CD4-positive, alpha-beta T cell treated with Interferon gamma for 1 hour (primary cell): Measurements from ENCODE around the gene PTTG2.
"Not testable (repeated sequence)": the region's sequence is repeated elsewhere in the genome, so short reads cannot be mapped to it uniquely, and the experiment has no call there.

Source experiments
- DNase-seq: peaks from one replicate; pipeline ENCODE4 v3.0.0-alpha.2; 2020

The PTTG2 gene

GRCh38 chr4:37960098-37960497, at the start of gene PTTG2:
Gene PTTG2, plus strand, starts transcription at chr4:37960398. Its CDS starts 37 bp downstream, at chr4:37960435.
- DNase-seq = no peak

GRCh38 chr4:37914539-37914938, 45.7 kb upstream of the PTTG2 start:
- DNase-seq = no peak

GRCh38 chr4:37917388-37917787, 42.8 kb upstream of the PTTG2 start:
- DNase-seq = no peak

GRCh38 chr4:37918653-37919052, 41.5 kb upstream of the PTTG2 start:
- DNase-seq = no peak

GRCh38 chr4:37922328-37922727, 37.9 kb upstream of the PTTG2 start:
- no peak for DNase-seq

GRCh38 chr4:37923089-37923488, 37.1 kb upstream of the PTTG2 start:
- DNase-seq = not testable (repeated sequence)

GRCh38 chr4:37924946-37925345, 35.3 kb upstream of the PTTG2 start:
- no peak for DNase-seq

- DNase-seq = no peak
These were observed 32.8 kb upstream of the PTTG2 start for GRCh38 chr4:37927434-37927833.

GRCh38 chr4:37928426-37929416, 31.5 kb upstream of the PTTG2 start:
- no peak for DNase-seq

GRCh38 chr4:37934096-37934495, 26.1 kb upstream of the PTTG2 start:
- no peak for DNase-seq

GRCh38 chr4:37934609-37935008, 25.6 kb upstream of the PTTG2 start:
- DNase-seq = no peak

GRCh38 chr4:37935026-37935425, 25.2 kb upstream of the PTTG2 start:
- no peak for DNase-seq

GRCh38 chr4:37936889-37937498, 23.2 kb upstream of the PTTG2 start:
- no peak for DNase-seq

GRCh38 chr4:37938208-37938607, 22.0 kb upstream of the PTTG2 start:
- no peak for DNase-seq

- peak; percentile 16 for DNase-seq
These were observed 13.6 kb upstream of the PTTG2 start for GRCh38 chr4:37946503-37947179.

GRCh38 chr4:37948542-37948941, 11.7 kb upstream of the PTTG2 start:
- no peak for DNase-seq

GRCh38 chr4:37949636-37950426, 10.4 kb upstream of the PTTG2 start:
- no peak for DNase-seq

GRCh38 chr4:37951461-37952352, 8.5 kb upstream of the PTTG2 start:
- DNase-seq = no peak

GRCh38 chr4:37953156-37953555, 7.0 kb upstream of the PTTG2 start:
- no peak for DNase-seq

- DNase-seq = no peak
These were observed 6.4 kb upstream of the PTTG2 start for GRCh38 chr4:37953620-37954293.

- DNase-seq = no peak
These were observed 3.3 kb upstream of the PTTG2 start for GRCh38 chr4:37956941-37957340.
